GM23338 (cell line): ENCODE results near the gene DMRT3.

Experiments used
- CREB1 ChIP-seq: fragments of 250-450 bp; sonication (Bioruptor Pico); IDR thresholded peaks from 2 replicates; pipeline ENCODE4 v1.5.0; 2020; ENCODE audit warnings: low read depth, mild to moderate bottlenecking, moderate library complexity
- EZH2 ChIP-seq: fragments of 200-600 bp; sonication (generic); IDR thresholded peaks from one replicate; pipeline ENCODE4 v1.8.0; 2017; ENCODE audit warnings: antibody characterized with exemption, mild to moderate bottlenecking, low read depth; ENCODE audit not compliant: unreplicated experiment
- JUNB ChIP-seq: IDR thresholded peaks from one replicate; pipeline ENCODE4 v1.6.1; 2016; ENCODE audit warnings: antibody characterized with exemption; ENCODE audit not compliant: unreplicated experiment
- POLR2AphosphoS5 ChIP-seq: IDR thresholded peaks from 2 replicates; pipeline ENCODE4 v1.6.1; 2016; ENCODE audit warnings: antibody characterized with exemption, low read depth
- TF ChIP-seq, protein P1 (sequence below), 2 experiments: fragments of 200-600 bp in 1 of 2; sonication (generic) in 1 of 2; conservative IDR thresholded peaks; 2 replicates each; pipeline versions ENCODE4 v1.5.1 to v1.6.1; 2016 to 2017; ENCODE audit warnings: antibody characterized with exemption in 2 of 2, low read depth in 2 of 2, mild to moderate bottlenecking in 2 of 2, moderate library complexity in 1 of 2
- TF ChIP-seq, protein P2 (sequence below): fragments of 250-450 bp; sonication (Bioruptor Pico); IDR thresholded peaks from 2 replicates; pipeline ENCODE4 v1.5.0; 2020; ENCODE audit warnings: mild to moderate bottlenecking, moderate library complexity

DNA sequence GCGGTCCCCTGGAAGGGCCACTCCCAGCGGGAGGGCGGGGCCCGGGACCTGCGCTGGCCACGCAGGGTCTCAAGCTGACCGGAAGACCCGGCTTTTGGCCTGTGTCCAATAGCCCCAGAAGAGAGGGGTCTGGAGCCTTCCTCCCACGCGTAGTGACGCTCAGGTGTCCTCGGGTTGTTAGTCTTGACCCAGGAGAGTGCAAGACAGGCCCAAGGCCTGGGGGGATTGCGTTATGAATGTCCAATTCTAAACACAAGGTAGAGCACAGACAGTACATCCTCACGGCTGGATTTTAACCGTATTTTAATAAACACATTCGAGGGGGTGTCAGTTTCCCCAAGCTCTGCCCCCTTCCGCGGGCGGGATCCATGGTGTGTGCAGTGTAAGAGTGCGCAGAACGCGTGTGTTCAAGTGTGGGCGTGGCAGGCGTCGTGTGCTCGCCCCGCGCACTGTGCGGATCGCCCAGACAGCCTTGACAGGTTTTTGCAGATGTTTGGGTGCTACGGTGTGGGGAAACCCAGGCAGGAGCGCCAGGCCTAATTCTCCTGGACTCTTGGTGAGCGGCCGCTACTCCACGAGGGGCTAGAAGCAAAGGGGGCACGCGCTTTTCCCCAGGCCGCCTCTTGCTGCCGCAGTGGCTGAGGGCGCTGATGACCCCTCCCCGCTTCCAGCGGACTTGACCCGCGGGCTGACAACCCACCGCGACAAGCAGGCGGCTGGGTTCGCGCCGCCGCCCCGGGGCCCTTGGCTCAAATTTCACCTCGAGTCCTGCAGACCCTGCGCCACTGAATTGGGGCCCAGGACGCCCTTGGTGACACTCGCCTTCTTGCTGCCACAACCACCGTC, 6.1 kb upstream of the DMRT3 start:
- no peak for TF ChIP-seq POLR2AphosphoS5
- TF ChIP-seq, protein P1, sequence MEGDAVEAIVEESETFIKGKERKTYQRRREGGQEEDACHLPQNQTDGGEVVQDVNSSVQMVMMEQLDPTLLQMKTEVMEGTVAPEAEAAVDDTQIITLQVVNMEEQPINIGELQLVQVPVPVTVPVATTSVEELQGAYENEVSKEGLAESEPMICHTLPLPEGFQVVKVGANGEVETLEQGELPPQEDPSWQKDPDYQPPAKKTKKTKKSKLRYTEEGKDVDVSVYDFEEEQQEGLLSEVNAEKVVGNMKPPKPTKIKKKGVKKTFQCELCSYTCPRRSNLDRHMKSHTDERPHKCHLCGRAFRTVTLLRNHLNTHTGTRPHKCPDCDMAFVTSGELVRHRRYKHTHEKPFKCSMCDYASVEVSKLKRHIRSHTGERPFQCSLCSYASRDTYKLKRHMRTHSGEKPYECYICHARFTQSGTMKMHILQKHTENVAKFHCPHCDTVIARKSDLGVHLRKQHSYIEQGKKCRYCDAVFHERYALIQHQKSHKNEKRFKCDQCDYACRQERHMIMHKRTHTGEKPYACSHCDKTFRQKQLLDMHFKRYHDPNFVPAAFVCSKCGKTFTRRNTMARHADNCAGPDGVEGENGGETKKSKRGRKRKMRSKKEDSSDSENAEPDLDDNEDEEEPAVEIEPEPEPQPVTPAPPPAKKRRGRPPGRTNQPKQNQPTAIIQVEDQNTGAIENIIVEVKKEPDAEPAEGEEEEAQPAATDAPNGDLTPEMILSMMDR (conservative IDR thresholded peaks at IDR 0.05; ENCODE audit: low read depth in 2 of 2): no peak
- TF ChIP-seq, protein P2, sequence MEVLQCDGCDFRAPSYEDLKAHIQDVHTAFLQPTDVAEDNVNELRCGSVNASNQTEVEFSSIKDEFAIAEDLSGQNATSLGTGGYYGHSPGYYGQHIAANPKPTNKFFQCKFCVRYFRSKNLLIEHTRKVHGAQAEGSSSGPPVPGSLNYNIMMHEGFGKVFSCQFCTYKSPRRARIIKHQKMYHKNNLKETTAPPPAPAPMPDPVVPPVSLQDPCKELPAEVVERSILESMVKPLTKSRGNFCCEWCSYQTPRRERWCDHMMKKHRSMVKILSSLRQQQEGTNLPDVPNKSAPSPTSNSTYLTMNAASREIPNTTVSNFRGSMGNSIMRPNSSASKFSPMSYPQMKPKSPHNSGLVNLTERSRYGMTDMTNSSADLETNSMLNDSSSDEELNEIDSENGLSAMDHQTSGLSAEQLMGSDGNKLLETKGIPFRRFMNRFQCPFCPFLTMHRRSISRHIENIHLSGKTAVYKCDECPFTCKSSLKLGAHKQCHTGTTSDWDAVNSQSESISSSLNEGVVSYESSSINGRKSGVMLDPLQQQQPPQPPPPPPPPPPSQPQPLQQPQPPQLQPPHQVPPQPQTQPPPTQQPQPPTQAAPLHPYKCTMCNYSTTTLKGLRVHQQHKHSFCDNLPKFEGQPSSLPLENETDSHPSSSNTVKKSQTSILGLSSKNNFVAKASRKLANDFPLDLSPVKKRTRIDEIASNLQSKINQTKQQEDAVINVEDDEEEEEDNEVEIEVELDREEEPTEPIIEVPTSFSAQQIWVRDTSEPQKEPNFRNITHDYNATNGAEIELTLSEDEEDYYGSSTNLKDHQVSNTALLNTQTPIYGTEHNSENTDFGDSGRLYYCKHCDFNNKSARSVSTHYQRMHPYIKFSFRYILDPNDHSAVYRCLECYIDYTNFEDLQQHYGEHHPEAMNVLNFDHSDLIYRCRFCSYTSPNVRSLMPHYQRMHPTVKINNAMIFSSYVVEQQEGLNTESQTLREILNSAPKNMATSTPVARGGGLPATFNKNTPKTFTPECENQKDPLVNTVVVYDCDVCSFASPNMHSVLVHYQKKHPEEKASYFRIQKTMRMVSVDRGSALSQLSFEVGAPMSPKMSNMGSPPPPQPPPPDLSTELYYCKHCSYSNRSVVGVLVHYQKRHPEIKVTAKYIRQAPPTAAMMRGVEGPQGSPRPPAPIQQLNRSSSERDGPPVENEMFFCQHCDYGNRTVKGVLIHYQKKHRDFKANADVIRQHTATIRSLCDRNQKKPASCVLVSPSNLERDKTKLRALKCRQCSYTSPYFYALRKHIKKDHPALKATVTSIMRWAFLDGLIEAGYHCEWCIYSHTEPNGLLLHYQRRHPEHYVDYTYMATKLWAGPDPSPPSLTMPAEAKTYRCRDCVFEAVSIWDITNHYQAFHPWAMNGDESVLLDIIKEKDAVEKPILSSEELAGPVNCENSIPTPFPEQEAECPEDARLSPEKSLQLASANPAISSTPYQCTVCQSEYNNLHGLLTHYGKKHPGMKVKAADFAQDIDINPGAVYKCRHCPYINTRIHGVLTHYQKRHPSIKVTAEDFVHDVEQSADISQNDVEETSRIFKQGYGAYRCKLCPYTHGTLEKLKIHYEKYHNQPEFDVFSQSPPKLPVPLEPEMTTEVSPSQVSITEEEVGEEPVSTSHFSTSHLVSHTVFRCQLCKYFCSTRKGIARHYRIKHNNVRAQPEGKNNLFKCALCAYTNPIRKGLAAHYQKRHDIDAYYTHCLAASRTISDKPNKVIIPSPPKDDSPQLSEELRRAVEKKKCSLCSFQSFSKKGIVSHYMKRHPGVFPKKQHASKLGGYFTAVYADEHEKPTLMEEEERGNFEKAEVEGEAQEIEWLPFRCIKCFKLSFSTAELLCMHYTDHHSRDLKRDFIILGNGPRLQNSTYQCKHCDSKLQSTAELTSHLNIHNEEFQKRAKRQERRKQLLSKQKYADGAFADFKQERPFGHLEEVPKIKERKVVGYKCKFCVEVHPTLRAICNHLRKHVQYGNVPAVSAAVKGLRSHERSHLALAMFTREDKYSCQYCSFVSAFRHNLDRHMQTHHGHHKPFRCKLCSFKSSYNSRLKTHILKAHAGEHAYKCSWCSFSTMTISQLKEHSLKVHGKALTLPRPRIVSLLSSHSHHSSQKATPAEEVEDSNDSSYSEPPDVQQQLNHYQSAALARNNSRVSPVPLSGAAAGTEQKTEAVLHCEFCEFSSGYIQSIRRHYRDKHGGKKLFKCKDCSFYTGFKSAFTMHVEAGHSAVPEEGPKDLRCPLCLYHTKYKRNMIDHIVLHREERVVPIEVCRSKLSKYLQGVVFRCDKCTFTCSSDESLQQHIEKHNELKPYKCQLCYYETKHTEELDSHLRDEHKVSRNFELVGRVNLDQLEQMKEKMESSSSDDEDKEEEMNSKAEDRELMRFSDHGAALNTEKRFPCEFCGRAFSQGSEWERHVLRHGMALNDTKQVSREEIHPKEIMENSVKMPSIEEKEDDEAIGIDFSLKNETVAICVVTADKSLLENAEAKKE (CRISPR knock-in tag): no peak
- no peak for TF ChIP-seq JUNB
- peak; percentile 91 for TF ChIP-seq EZH2
- no peak for TF ChIP-seq CREB1 (CRISPR knock-in tag)
